22Rv1 (cell line): ENCODE results near the gene TMEM184C.

Source experiments
- H3K27ac ChIP-seq: fragments of 450-650 bp; 2 replicates; pipeline ENCODE4 v1.5.1; 2017
- CTCF ChIP-seq: fragments of 450-650 bp; IDR thresholded peaks from 2 replicates; pipeline ENCODE4 v1.5.1; 2017; ENCODE audit warnings: mild to moderate bottlenecking
- ZFX ChIP-seq: fragments of 450-650 bp; IDR thresholded peaks from 2 replicates; pipeline ENCODE4 v1.6.1; 2017; ENCODE audit warnings: antibody characterized with exemption, borderline replicate concordance

TMEM184C gene

DNA sequence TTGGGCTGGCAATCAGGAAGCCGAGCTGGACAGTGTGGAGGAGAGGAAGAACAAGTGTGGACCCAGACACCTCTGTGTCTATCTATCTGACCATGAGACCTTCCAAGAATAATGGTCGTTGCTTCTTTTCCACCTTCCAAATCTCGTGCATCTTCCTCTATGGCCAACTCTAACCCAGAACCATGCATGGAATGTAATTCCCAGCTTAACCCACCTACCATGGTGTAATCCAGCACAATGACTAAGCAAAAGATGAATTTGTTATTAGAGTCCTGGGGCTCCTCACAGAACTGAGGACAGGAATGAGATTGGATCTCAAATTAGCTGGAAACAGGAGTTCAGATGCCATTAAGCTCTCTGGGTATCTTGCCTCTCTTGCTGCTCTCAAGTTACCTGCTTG, 17.4 kb upstream of the TMEM184C start:
- no peak overlapping the region for H3K27ac ChIP-seq
- TF ChIP-seq ZFX, result no peak
- no peak for TF ChIP-seq CTCF

DNA sequence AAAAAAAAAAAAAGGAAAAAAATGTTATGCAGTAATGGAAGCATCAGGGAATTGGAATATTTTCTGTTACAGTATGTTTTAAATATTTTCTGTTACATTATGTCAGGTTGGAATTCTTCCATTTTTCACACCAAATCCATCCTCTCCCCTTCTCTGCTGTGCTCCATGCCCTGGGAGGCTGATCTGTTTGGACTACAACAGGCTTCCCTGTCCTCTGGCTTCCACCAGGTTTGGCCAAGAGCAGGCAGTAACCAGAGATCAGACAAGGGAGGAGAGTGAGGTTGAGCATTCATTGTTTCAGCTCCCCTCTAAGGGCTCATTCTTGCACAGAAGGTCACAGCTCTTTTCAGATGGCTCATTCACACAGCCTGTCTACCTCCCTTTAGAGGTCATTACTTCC, 11.7 kb upstream of the TMEM184C start:
- H3K27ac ChIP-seq, result no peak overlapping the region
- TF ChIP-seq CTCF, result no peak
- TF ChIP-seq ZFX, result no peak

DNA sequence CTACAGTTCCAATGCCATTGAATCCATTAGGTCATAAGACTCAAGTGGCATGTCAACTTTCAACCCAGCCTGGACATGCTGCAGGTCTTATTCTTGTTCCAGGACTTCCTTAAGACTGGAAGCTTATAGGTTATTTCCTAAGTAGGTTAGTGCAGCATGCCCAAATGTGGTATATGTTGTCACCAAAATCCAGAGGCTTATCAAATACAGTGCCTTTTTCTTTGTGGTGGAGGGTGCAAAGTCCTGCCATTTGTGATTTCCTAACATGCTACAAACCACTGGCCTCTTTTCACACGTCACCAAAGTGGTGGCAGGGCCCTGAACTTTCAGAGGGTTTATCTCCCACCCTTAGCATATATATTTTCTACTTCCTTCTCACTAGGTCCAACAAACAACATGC, 9.7 kb upstream of the TMEM184C start:
- TF ChIP-seq ZFX, result no peak
- no peak for TF ChIP-seq CTCF
- no peak overlapping the region for H3K27ac ChIP-seq

GRCh38 chr4:147610686-147611085, 6.5 kb upstream of the TMEM184C start:
- TF ChIP-seq ZFX, result no peak
- TF ChIP-seq CTCF, result no peak

GRCh38 chr4:147616849-147617172, 386 bp upstream of the TMEM184C start:
- peak overlapping the region; percentile 78 for H3K27ac ChIP-seq
- no peak for TF ChIP-seq ZFX
- no peak for TF ChIP-seq CTCF

More at GRCh38 chr4:147610686-147611085, 6.5 kb upstream of the TMEM184C start:
- no peak overlapping the region for H3K27ac ChIP-seq

- peak overlapping the region; percentile 78 for H3K27ac ChIP-seq
- no peak for TF ChIP-seq ZFX
- no peak for TF ChIP-seq CTCF
These were observed 869 bp downstream of the TMEM184C start for GRCh38 chr4:147617841-147618691.

- TF ChIP-seq CTCF, result no peak
- no peak for TF ChIP-seq ZFX
- H3K27ac ChIP-seq, result no peak overlapping the region
These were observed 3.1 kb downstream of the TMEM184C start for GRCh38 chr4:147620315-147620714.
